ENCODE measurements around the gene IGSF23.
"Not testable (repeated sequence)": the region's sequence is repeated elsewhere in the genome, so short reads cannot be mapped to it uniquely, and the experiment has no call there.

GRCh38 chr19:44610497-44610896 is 2.9 kb upstream of the IGSF23 start:
- not testable (repeated sequence) for TF ChIP-seq CTCF, POLR2A, EP300, POLR2AphosphoS5 (IDR thresholded peaks at IDR 0.05)

Measured in sigmoid colon (tissue), 4 donors.